ENCODE results near the gene FMN2. TPM values are rescaled to one million over a fixed set of nuclear protein-coding genes. Genes with fewer than 3 reads are reported as not detected.

The FMN2 gene
- total and polyA plus RNA-seq, 2 donors (not counting 1 experiment from before 2014, with no cell fraction given), result 8.0 to 13.7 TPM

GRCh38 chr1:240484804-240485443 is 393.2 kb downstream of the FMN2 start:
- no peak for DNase-seq (ENCODE audit: low read depth in 2 of 2)
- Histone ChIP-seq H3K79me2 (ENCODE audit: control insufficient read depth, insufficient read depth, low read length) (no peaks in the 10 kb centered on the region), H3K27ac (ENCODE audit: insufficient read depth, low read length) (no peak overlapping the region)

GRCh38 chr1:240486611-240487010 is 394.9 kb downstream of the FMN2 start:
- no peak for TF ChIP-seq EZH2 (IDR thresholded peaks at IDR 0.05; ENCODE audit: low read length, missing control alignments)
- TF ChIP-seq CTCF (conservative IDR thresholded peaks at IDR 0.05 in 1 of 2, IDR thresholded peaks at IDR 0.05 in 1 of 2; ENCODE audit: low read depth in 1 of 2, low read length in 2 of 2), result no peak
- no peak overlapping the region for H3K4me3 ChIP-seq (replicated peaks in 1 of 4; ENCODE audit: control extremely low read depth in 1 of 4, insufficient read depth in 1 of 4, low read depth in 3 of 4, low read length in 4 of 4)
- no peaks in the 10 kb centered on the region for H4K20me1 ChIP-seq (ENCODE audit: control insufficient read depth, extremely low read depth, insufficient read depth, low read length)
- no peaks in the 10 kb centered on the region for H3K79me2 ChIP-seq (ENCODE audit: control insufficient read depth, insufficient read depth, low read length)
- H3K36me3 ChIP-seq (ENCODE audit: control insufficient read depth, insufficient read depth, low read length), result no peaks in the 10 kb centered on the region
- no peaks in the 10 kb centered on the region for H3K27me3 ChIP-seq (ENCODE audit: control insufficient read depth, insufficient read depth, low read length)
- no peak overlapping the region for H2AFZ ChIP-seq (ENCODE audit: low read length)
- DNase-seq (ENCODE audit: low read depth in 2 of 2), result no peak
- no peaks in the 10 kb centered on the region for H3K9me3 ChIP-seq (ENCODE audit: control insufficient read depth, insufficient read depth, low read depth, low read length)
- no peak overlapping the region for H3K27ac ChIP-seq (ENCODE audit: insufficient read depth, low read length)
- no peaks in the 10 kb centered on the region for H3K4me1 ChIP-seq (ENCODE audit: control insufficient read depth, extremely low read depth, insufficient read depth, low read length)
- H3K4me2 ChIP-seq (ENCODE audit: extremely low read depth, insufficient read depth, low read length), result no peak overlapping the region
- H3K9ac ChIP-seq (ENCODE audit: insufficient read depth, low read length), result no peak overlapping the region

More at GRCh38 chr1:240484804-240485443, 393.2 kb downstream of the FMN2 start:
- no peaks in the 10 kb centered on the region for H3K27me3 ChIP-seq (ENCODE audit: control insufficient read depth, insufficient read depth, low read length)
- H3K4me3 ChIP-seq (replicated peaks in 1 of 4; ENCODE audit: control extremely low read depth in 1 of 4, insufficient read depth in 1 of 4, low read depth in 3 of 4, low read length in 4 of 4), result no peak overlapping the region
- no peak overlapping the region for H2AFZ ChIP-seq (ENCODE audit: low read length)
- H3K9ac ChIP-seq (ENCODE audit: insufficient read depth, low read length), result no peak overlapping the region
- TF ChIP-seq EZH2 (IDR thresholded peaks at IDR 0.05; ENCODE audit: low read length, missing control alignments), result no peak
- TF ChIP-seq CTCF (conservative IDR thresholded peaks at IDR 0.05 in 1 of 2, IDR thresholded peaks at IDR 0.05 in 1 of 2; ENCODE audit: low read depth in 1 of 2, low read length in 2 of 2), result no peak
- no peaks in the 10 kb centered on the region for H3K36me3 ChIP-seq (ENCODE audit: control insufficient read depth, insufficient read depth, low read length)
- no peak overlapping the region for H3K4me2 ChIP-seq (ENCODE audit: extremely low read depth, insufficient read depth, low read length)
- H3K9me3 ChIP-seq (ENCODE audit: control insufficient read depth, insufficient read depth, low read depth, low read length), result no peaks in the 10 kb centered on the region
- H3K4me1 ChIP-seq (ENCODE audit: control insufficient read depth, extremely low read depth, insufficient read depth, low read length), result no peaks in the 10 kb centered on the region
- H4K20me1 ChIP-seq (ENCODE audit: control insufficient read depth, extremely low read depth, insufficient read depth, low read length), result no peaks in the 10 kb centered on the region

GRCh38 chr1:240487493-240487892 is 395.8 kb downstream of the FMN2 start:
- no peaks in the 10 kb centered on the region for H4K20me1 ChIP-seq (ENCODE audit: control insufficient read depth, extremely low read depth, insufficient read depth, low read length)
- no peak overlapping the region for H2AFZ ChIP-seq (ENCODE audit: low read length)
- no peaks in the 10 kb centered on the region for H3K4me1 ChIP-seq (ENCODE audit: control insufficient read depth, extremely low read depth, insufficient read depth, low read length)
- no peak for DNase-seq (ENCODE audit: low read depth in 2 of 2)
- no peaks in the 10 kb centered on the region for H3K9me3 ChIP-seq (ENCODE audit: control insufficient read depth, insufficient read depth, low read depth, low read length)
- no peak overlapping the region for H3K9ac ChIP-seq (ENCODE audit: insufficient read depth, low read length)
- H3K36me3 ChIP-seq (ENCODE audit: control insufficient read depth, insufficient read depth, low read length), result peaks cover under 1% of the 10 kb centered on the region
- no peaks in the 10 kb centered on the region for H3K27me3 ChIP-seq (ENCODE audit: control insufficient read depth, insufficient read depth, low read length)
- H3K4me3 ChIP-seq (replicated peaks in 1 of 4; ENCODE audit: control extremely low read depth in 1 of 4, insufficient read depth in 1 of 4, low read depth in 3 of 4, low read length in 4 of 4), result no peak overlapping the region
- no peak for TF ChIP-seq CTCF (conservative IDR thresholded peaks at IDR 0.05 in 1 of 2, IDR thresholded peaks at IDR 0.05 in 1 of 2; ENCODE audit: low read depth in 1 of 2, low read length in 2 of 2)
- no peak for TF ChIP-seq EZH2 (IDR thresholded peaks at IDR 0.05; ENCODE audit: low read length, missing control alignments)
- no peak overlapping the region for H3K4me2 ChIP-seq (ENCODE audit: extremely low read depth, insufficient read depth, low read length)
- no peak overlapping the region for H3K27ac ChIP-seq (ENCODE audit: insufficient read depth, low read length)
- H3K79me2 ChIP-seq (ENCODE audit: control insufficient read depth, insufficient read depth, low read length), result no peaks in the 10 kb centered on the region
